Neuronal stem cell (in vitro differentiated cells): Measurements from ENCODE around the gene CAMK2B.

Source experiments
- DNase-seq: peaks from one replicate; pipeline ENCODE4 v3.0.0-alpha.2; 2013; ENCODE audit warnings: low spot score
- H2AFZ ChIP-seq: one replicate; pipeline ENCODE4 v1.6.1; 2013; ENCODE audit warnings: mild to moderate bottlenecking, low read length, inconsistent platforms
- H2AK5ac ChIP-seq: 2 replicates; pipeline ENCODE4 v1.6.1; 2013; ENCODE audit warnings: low read depth, mild to moderate bottlenecking, inconsistent platforms, low read length, moderate library complexity, mixed read lengths
- H2BK120ac ChIP-seq: 2 replicates; pipeline ENCODE4 v1.6.1; 2013; ENCODE audit warnings: low read depth, mild to moderate bottlenecking, inconsistent platforms, low read length, moderate library complexity, mixed read lengths
- H2BK12ac ChIP-seq: one replicate; pipeline ENCODE4 v1.6.1; 2013; ENCODE audit warnings: low read length, inconsistent platforms
- H2BK15ac ChIP-seq: 2 replicates; pipeline ENCODE4 v1.6.1; 2013; ENCODE audit warnings: mild to moderate bottlenecking, low read length, inconsistent platforms, mixed read lengths
- H2BK5ac ChIP-seq: one replicate; pipeline ENCODE4 v1.6.1; 2013; ENCODE audit warnings: inconsistent platforms, mild to moderate bottlenecking, low read length, moderate library complexity
- H3K14ac ChIP-seq: one replicate; pipeline ENCODE4 v1.6.1; 2013; ENCODE audit warnings: low read length, inconsistent platforms
- H3K18ac ChIP-seq: 2 replicates; pipeline ENCODE4 v1.6.1; 2013; ENCODE audit warnings: low read length, inconsistent platforms
- H3K23ac ChIP-seq: 2 replicates; pipeline ENCODE4 v1.6.1; 2013; ENCODE audit warnings: low read depth, mild to moderate bottlenecking, mixed read lengths, low read length, inconsistent platforms; ENCODE audit not compliant: poor library complexity
- H3K27ac ChIP-seq: replicated peaks from 3 replicates; pipeline ENCODE4 v1.5.1; 2013; ENCODE audit warnings: low read length, inconsistent platforms
- H3K27me3 ChIP-seq, 3 experiments: 2 replicates each; pipeline ENCODE4 v1.6.1; 2013; ENCODE audit warnings: low read length in 3 of 3, mild to moderate bottlenecking in 2 of 3, inconsistent platforms in 1 of 3, low read depth in 1 of 3, mixed read lengths in 1 of 3, moderate library complexity in 1 of 3; ENCODE audit not compliant: control insufficient read depth in 3 of 3, insufficient read depth in 3 of 3
- H3K36me3 ChIP-seq, 2 donors: replicated peaks in 1 of 2; 2 replicates each; pipeline ENCODE4 v1.6.1; 2013; ENCODE audit warnings: low read length in 2 of 2; ENCODE audit not compliant: control insufficient read depth in 2 of 2, insufficient read depth in 2 of 2
- H3K4ac ChIP-seq: 2 replicates; pipeline ENCODE4 v1.6.1; 2013; ENCODE audit warnings: inconsistent platforms, mild to moderate bottlenecking, low read length, moderate library complexity
- H3K4me1 ChIP-seq, 2 donors: 1 replicate in 1 of 2; 2 replicates in 1 of 2; pipeline ENCODE4 v1.6.1; 2013; ENCODE audit warnings: low read length in 2 of 2, low read depth in 1 of 2; ENCODE audit not compliant: control insufficient read depth in 2 of 2, insufficient read depth in 1 of 2
- H3K4me2 ChIP-seq: one replicate; pipeline ENCODE4 v1.6.1; 2013; ENCODE audit warnings: mild to moderate bottlenecking, low read length, inconsistent platforms; ENCODE audit not compliant: insufficient read depth, poor library complexity, severe bottlenecking
- H3K4me3 ChIP-seq, 2 donors: 2 replicates each; pipeline ENCODE4 v1.5.1; 2013; ENCODE audit warnings: low read length in 2 of 2, mild to moderate bottlenecking in 2 of 2, inconsistent platforms in 1 of 2, moderate library complexity in 1 of 2
- H3K79me1 ChIP-seq: one replicate; pipeline ENCODE4 v1.6.1; 2013; ENCODE audit warnings: low read depth, mild to moderate bottlenecking, inconsistent platforms, low read length, moderate library complexity
- H3K9ac ChIP-seq: one replicate; pipeline ENCODE4 v1.6.1; 2013; ENCODE audit warnings: mild to moderate bottlenecking, low read depth, low read length, inconsistent platforms; ENCODE audit not compliant: poor library complexity
- H3K9me3 ChIP-seq, 2 donors: replicated peaks in 1 of 2; 2 replicates each; pipeline versions ENCODE3 to v1.6.1; 2013; ENCODE audit warnings: low read length in 2 of 2, mild to moderate bottlenecking in 2 of 2, inconsistent platforms in 1 of 2, low read depth in 1 of 2, mixed read lengths in 1 of 2, moderate library complexity in 1 of 2; ENCODE audit not compliant: control insufficient read depth in 2 of 2, insufficient read depth in 1 of 2
- H4K8ac ChIP-seq: one replicate; pipeline ENCODE4 v1.6.1; 2013; ENCODE audit warnings: low read depth, mild to moderate bottlenecking, inconsistent platforms, low read length, moderate library complexity
- H4K91ac ChIP-seq: one replicate; pipeline ENCODE4 v1.6.1; 2013; ENCODE audit warnings: low read length, low read depth, mild to moderate bottlenecking, inconsistent platforms; ENCODE audit not compliant: poor library complexity
- WGBS, 2 donors: extraction: QIAGEN DNeasy Blood & Tissue Kit; methylation state at CpG; one replicate each; pipeline ENCODE4 v1.1.7; 2013; ENCODE audit warnings: missing lambda C conversion rate in 2 of 2, mixed read lengths in 1 of 2; ENCODE audit not compliant: insufficient read length in 2 of 2, insufficient replicate concordance in 1 of 2; ENCODE audit errors: extremely low coverage in 2 of 2; 5-methylcytosine and 5-hydroxymethylcytosine counted together

Gene CAMK2B

GRCh38 chr7:44223362-44224079 is 101.9 kb downstream of the CAMK2B start:
- peaks cover 4 to 9% of the 10 kb centered on the region in 2 donors for H3K9me3 ChIP-seq
- H2AK5ac ChIP-seq = peak overlapping the region; percentile 37
- no peak overlapping the region for H3K4me2 ChIP-seq
- H2BK12ac ChIP-seq = peak overlapping the region; percentile 2
- H3K18ac ChIP-seq = peak overlapping the region; percentile 44
- H3K27me3 ChIP-seq = peaks cover 0 to 33% (median 0%) of the 10 kb centered on the region in 3 experiments
- H2BK15ac ChIP-seq = peak overlapping the region; percentile 61
- no peak for DNase-seq
- peaks cover 6 to 19% of the 10 kb centered on the region in 2 donors for H3K4me1 ChIP-seq
- H3K23ac ChIP-seq = no peak overlapping the region
- H3K36me3 ChIP-seq = no peaks in the 10 kb centered on the region
- H3K4me3 ChIP-seq = no peak overlapping the region
- H2BK5ac ChIP-seq = no peak overlapping the region
- no peak overlapping the region for H4K8ac ChIP-seq
- H3K9ac ChIP-seq = peak overlapping the region; percentile 71
- H3K79me1 ChIP-seq = peaks cover 4% of the 10 kb centered on the region
- no peak overlapping the region for H3K27ac ChIP-seq
- no peak overlapping the region for H3K4ac ChIP-seq
- no peak overlapping the region for H2AFZ ChIP-seq
- WGBS, 2 donors = no CpG with 5 or more reads among the region's 5 CpGs
- H2BK120ac ChIP-seq = no peak overlapping the region
- H3K14ac ChIP-seq = no peak overlapping the region
- no peak overlapping the region for H4K91ac ChIP-seq

GRCh38 chr7:44222776-44223261 is 102.6 kb downstream of the CAMK2B start:
- H4K91ac ChIP-seq = no peak overlapping the region
- H3K36me3 ChIP-seq = no peaks in the 10 kb centered on the region
- H3K4me3 ChIP-seq = no peak overlapping the region
- no peak overlapping the region for H2BK5ac ChIP-seq
- H3K79me1 ChIP-seq = peaks cover 4% of the 10 kb centered on the region
- no CpG with 5 or more reads among the region's 11 CpGs for WGBS, 2 donors
- peak overlapping the region; percentile 20 for H2BK15ac ChIP-seq
- H3K27ac ChIP-seq = no peak overlapping the region
- no peak overlapping the region for H2AK5ac ChIP-seq
- H2BK120ac ChIP-seq = no peak overlapping the region
- no peak overlapping the region for H2BK12ac ChIP-seq
- peaks cover 4 to 9% of the 10 kb centered on the region in 2 donors for H3K9me3 ChIP-seq
- peak overlapping the region; percentile 71 for H3K9ac ChIP-seq
- H3K4me2 ChIP-seq = no peak overlapping the region
- H3K4ac ChIP-seq = no peak overlapping the region
- H4K8ac ChIP-seq = peak overlapping the region; percentile 70
- peaks cover 13 to 23% of the 10 kb centered on the region in 2 donors for H3K4me1 ChIP-seq
- H3K23ac ChIP-seq = peak overlapping the region; percentile 1
- H3K14ac ChIP-seq = no peak overlapping the region
- no peak for DNase-seq
- H3K18ac ChIP-seq = peak overlapping the region; percentile 1
- H2AFZ ChIP-seq = no peak overlapping the region
- peaks cover 0 to 28% (median 0%) of the 10 kb centered on the region in 3 experiments for H3K27me3 ChIP-seq

DNA sequence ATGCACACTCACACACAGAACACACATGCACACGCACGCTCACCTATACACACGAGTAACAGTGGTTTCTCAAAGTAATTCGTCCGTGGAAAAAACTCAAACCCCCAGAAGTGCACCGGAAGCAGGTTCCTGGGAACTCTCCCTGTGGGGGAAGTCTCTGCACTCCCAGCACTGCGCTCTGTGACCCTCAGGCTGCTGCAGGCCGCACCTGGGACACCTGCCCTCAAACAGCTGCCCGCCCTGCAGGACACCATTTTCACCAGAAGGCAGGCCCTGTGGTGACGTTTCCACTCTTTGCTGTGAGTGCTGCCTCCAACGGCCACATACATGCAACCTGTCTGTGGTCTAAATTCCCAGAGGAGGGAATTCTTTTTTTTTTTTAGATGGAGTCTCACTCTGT is 103.3 kb downstream of the CAMK2B start:
- Histone ChIP-seq H2AK5ac (no peak overlapping the region), H3K9me3 (peaks cover 4 to 9% of the 10 kb centered on the region in 2 donors), H3K4me1 (peaks cover 17 to 28% of the 10 kb centered on the region in 2 donors), H3K9ac (no peak overlapping the region), H3K36me3 (no peaks in the 10 kb centered on the region), H3K14ac (peak overlapping the region; percentile 47), H3K18ac (peak overlapping the region; percentile 38), H3K79me1 (peaks cover 4% of the 10 kb centered on the region), H3K4me2 (no peak overlapping the region), H3K4me3 (no peak overlapping the region), H2BK15ac (no peak overlapping the region), H2AFZ (no peak overlapping the region), H2BK5ac (no peak overlapping the region), H2BK12ac (no peak overlapping the region), H3K27ac (no peak overlapping the region), H4K8ac (peak overlapping the region; percentile 56), H3K4ac (no peak overlapping the region), H3K23ac (peak overlapping the region; percentile 25), H4K91ac (no peak overlapping the region), H3K27me3 (peaks cover 0 to 27% (median 0%) of the 10 kb centered on the region in 3 experiments), H2BK120ac (no peak overlapping the region)
- no peak for DNase-seq
- WGBS, 2 donors = no CpG with 5 or more reads among the region's 11 CpGs

DNA sequence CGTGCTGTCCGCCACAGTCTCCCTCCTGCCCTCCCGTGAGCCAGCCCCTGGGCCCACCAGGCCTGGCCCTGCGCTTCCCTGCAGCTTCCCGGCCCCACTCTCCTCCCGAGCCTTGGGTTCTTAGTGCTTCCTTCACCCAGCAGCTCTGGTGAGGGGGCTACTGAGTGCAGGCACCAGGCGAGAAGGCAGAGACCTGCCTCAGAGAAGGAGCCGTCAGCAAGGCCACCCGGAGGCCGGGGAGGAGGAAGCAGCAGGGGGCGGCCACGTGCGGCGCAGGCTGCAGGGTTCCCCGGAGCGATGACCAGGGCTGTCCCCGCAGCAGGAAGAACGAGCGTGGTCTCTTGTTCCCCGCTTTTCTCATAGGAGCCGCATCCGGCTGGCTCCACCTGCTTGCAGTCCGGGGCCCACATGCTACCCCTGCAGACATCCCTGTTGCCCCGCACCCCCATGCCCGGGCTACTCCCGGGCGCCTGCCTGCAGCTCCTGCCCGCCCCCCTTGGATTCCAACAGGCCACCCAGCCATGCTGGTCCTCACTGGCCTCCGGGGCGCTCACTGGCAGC is 104.1 kb downstream of the CAMK2B start:
- Histone ChIP-seq H2AK5ac (peak overlapping the region; percentile 88), H4K8ac (no peak overlapping the region), H3K36me3 (no peaks in the 10 kb centered on the region), H3K23ac (peak overlapping the region; percentile 65), H2AFZ (peak overlapping the region; percentile 82), H2BK120ac (peak overlapping the region; percentile 61), H2BK15ac (peak overlapping the region; percentile 55), H4K91ac (no peak overlapping the region), H3K4me2 (no peak overlapping the region), H3K4ac (peak overlapping the region; percentile 66), H3K27ac (no peak overlapping the region), H3K9ac (no peak overlapping the region), H2BK12ac (peak overlapping the region; percentile 4), H3K14ac (no peak overlapping the region), H3K79me1 (peaks cover 4% of the 10 kb centered on the region), H2BK5ac (peak overlapping the region; percentile 75), H3K9me3 (peaks cover 4 to 9% of the 10 kb centered on the region in 2 donors), H3K18ac (peak overlapping the region; percentile 83), H3K4me1 (peaks cover 21 to 28% of the 10 kb centered on the region in 2 donors), H3K4me3 (no peak overlapping the region), H3K27me3 (peaks cover 0 to 25% (median 0%) of the 10 kb centered on the region in 3 experiments)
- WGBS, 2 donors = no CpG with 5 or more reads among the region's 30 CpGs
- no peak for DNase-seq
